HFFc6 (cell line): Measurements from ENCODE around the gene PBOV1. TPM values are rescaled to one million over a fixed set of nuclear protein-coding genes. Genes with fewer than 3 reads are reported as not detected.

Experiments
- DNase-seq: peaks from one replicate; pipeline ENCODE4 v3.0.0-alpha.2; 2018
- H3K27ac Mint-ChIP-seq: 2 replicates; pipeline ENCODE4 v1.8.0; 2020; ENCODE audit warnings: mild to moderate bottlenecking, mixed read lengths
- H3K27me3 Mint-ChIP-seq: 2 replicates; pipeline ENCODE4 v1.8.0; 2021; ENCODE audit warnings: mild to moderate bottlenecking, moderate library complexity, mixed read lengths; ENCODE audit not compliant: insufficient read depth
- H3K36me3 Mint-ChIP-seq: 2 replicates; pipeline ENCODE4 v1.8.0; 2021; ENCODE audit warnings: low read depth, mixed read lengths
- H3K4me1 Mint-ChIP-seq: 2 replicates; pipeline ENCODE4 v1.8.0; 2020; ENCODE audit warnings: low read depth, mixed read lengths
- H3K4me3 Mint-ChIP-seq: 2 replicates; pipeline ENCODE4 v1.8.0; 2020; ENCODE audit warnings: mild to moderate bottlenecking, moderate library complexity, mixed read lengths
- H3K9me3 Mint-ChIP-seq: 2 replicates; pipeline ENCODE4 v1.8.0; 2020; ENCODE audit warnings: mild to moderate bottlenecking, mixed read lengths
- total RNA-seq, 6 experiments: library from RNA; stranded (reverse); fragmentation: NEBNext Ultra II Directional; extraction: Animal tissue kit (Norgen Biotek cat#: 25700); gene quantifications; 2 replicates in 1 of 6; 3 replicates in 5 of 6; pipeline ENCODE4 v1.2.3, GENCODE V29; 2021
- TF ChIP-seq, protein P1 (sequence below): fragments of 200-600 bp; sonication (generic); IDR thresholded peaks from 2 replicates; pipeline ENCODE4 v1.5.0; 2021; ENCODE audit warnings: antibody characterized with exemption, mild to moderate bottlenecking

Gene PBOV1
- total RNA-seq, 6 experiments from 2014 or later = not detected

DNA sequence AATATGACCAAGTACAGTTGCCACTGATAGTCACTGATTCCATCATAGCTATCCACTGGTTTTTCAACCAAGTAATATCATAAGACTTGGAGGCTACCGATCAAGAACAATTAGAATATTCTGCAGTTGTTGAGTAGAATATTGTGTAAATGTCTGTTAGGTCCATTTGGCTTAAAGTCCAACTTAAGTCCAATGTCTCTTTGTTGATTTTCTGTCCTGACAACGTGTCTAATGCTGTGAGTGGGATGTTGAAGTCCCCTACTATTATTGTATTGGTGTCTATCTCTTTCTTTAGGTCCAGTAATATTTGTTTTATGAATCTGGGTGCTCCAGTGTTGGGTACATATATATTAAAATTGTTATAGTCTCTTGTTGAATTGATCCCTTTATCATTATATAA, 42.7 kb downstream of the PBOV1 start:
- TF ChIP-seq, protein P1, sequence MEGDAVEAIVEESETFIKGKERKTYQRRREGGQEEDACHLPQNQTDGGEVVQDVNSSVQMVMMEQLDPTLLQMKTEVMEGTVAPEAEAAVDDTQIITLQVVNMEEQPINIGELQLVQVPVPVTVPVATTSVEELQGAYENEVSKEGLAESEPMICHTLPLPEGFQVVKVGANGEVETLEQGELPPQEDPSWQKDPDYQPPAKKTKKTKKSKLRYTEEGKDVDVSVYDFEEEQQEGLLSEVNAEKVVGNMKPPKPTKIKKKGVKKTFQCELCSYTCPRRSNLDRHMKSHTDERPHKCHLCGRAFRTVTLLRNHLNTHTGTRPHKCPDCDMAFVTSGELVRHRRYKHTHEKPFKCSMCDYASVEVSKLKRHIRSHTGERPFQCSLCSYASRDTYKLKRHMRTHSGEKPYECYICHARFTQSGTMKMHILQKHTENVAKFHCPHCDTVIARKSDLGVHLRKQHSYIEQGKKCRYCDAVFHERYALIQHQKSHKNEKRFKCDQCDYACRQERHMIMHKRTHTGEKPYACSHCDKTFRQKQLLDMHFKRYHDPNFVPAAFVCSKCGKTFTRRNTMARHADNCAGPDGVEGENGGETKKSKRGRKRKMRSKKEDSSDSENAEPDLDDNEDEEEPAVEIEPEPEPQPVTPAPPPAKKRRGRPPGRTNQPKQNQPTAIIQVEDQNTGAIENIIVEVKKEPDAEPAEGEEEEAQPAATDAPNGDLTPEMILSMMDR = no peak
- Mint-ChIP-seq H3K4me3 (no peak overlapping the region), H3K27me3 (no peaks in the 10 kb centered on the region), H3K27ac (no peak overlapping the region), H3K9me3 (peaks cover 25% of the 10 kb centered on the region), H3K36me3 (no peaks in the 10 kb centered on the region; the same call in 1 of the 2 replicates), H3K4me1 (no peaks in the 10 kb centered on the region)
- no peak for DNase-seq

Other genes starting within 250 kb of the PBOV1 start
- gene PERP, start 111.1 kb downstream of the PBOV1 start, total RNA-seq = 10 to 100 TPM; 40.6 to 53.4 (median 47.9) TPM
- under 1 TPM; 0.06 to 0.19 (median 0.08) TPM for gene ARFGEF3, start 56.6 kb downstream of the PBOV1 start, total RNA-seq
- not detected for gene SMIM28, start 159.4 kb upstream of the PBOV1 start, total RNA-seq
- 10 to 100 TPM; 39.7 to 48.4 (median 44.9) TPM for gene HEBP2, start 185.7 kb upstream of the PBOV1 start, total RNA-seq